Measurements from ENCODE around the gene GOLGA6C.
"Not testable (repeated sequence)": the region's sequence is repeated elsewhere in the genome, so short reads cannot be mapped to it uniquely, and the experiment has no call there.

The GOLGA6C gene

GRCh38 chr15:75274509-75275107, 16.5 kb downstream of the GOLGA6C start:
- not testable (repeated sequence) for H3K4me3 ChIP-seq (ENCODE audit: low read depth, low read length)
- TF ChIP-seq, protein P1, sequence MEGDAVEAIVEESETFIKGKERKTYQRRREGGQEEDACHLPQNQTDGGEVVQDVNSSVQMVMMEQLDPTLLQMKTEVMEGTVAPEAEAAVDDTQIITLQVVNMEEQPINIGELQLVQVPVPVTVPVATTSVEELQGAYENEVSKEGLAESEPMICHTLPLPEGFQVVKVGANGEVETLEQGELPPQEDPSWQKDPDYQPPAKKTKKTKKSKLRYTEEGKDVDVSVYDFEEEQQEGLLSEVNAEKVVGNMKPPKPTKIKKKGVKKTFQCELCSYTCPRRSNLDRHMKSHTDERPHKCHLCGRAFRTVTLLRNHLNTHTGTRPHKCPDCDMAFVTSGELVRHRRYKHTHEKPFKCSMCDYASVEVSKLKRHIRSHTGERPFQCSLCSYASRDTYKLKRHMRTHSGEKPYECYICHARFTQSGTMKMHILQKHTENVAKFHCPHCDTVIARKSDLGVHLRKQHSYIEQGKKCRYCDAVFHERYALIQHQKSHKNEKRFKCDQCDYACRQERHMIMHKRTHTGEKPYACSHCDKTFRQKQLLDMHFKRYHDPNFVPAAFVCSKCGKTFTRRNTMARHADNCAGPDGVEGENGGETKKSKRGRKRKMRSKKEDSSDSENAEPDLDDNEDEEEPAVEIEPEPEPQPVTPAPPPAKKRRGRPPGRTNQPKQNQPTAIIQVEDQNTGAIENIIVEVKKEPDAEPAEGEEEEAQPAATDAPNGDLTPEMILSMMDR (IDR thresholded peaks at IDR 0.05; ENCODE audit: low read depth, low read length): peak; percentile 40; the same call in 1 of the 2 replicates

DNA sequence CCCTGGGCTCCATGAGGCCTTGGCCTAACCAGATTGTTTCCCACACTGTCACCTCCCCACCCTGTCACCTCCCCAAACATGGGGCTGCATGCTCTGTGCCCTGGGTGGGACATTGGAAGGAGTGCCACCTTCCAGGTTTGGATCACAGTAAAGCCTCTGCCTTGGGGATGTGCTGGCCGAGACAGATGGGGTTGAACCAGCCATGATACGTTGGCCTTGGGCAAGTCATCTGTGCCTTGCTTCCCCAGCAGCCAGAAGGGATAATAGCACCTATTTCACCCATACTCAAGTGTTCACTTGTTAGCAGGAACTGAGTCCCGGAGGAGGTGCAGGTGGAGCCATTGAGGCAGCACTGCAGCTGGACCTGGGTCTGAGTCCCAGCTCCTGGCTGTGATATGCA, 17.5 kb downstream of the GOLGA6C start:
- H3K4me3 ChIP-seq (ENCODE audit: low read depth, low read length): not testable (repeated sequence)

DNA sequence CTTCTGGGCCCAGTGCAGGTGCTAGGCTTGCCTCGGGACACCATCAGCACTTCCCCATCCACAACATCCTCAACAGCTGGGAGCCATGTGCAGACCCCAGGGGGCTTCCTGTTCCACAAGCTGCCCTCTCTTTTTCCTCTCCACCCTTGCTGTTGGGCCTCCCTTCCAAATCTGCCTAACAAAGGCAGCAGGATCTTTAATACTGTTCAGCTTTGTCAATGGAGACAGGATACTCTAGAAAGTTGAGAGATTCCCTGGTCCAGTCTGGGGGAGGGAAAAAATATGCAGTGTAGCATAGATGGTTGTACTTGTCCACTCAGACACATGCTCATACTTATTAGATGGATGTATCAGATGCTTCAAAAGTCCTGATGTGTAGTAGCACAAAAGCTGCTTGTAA, 20.4 kb downstream of the GOLGA6C start:
- not testable (repeated sequence) for H3K4me3 ChIP-seq (ENCODE audit: low read depth, low read length)

DNA sequence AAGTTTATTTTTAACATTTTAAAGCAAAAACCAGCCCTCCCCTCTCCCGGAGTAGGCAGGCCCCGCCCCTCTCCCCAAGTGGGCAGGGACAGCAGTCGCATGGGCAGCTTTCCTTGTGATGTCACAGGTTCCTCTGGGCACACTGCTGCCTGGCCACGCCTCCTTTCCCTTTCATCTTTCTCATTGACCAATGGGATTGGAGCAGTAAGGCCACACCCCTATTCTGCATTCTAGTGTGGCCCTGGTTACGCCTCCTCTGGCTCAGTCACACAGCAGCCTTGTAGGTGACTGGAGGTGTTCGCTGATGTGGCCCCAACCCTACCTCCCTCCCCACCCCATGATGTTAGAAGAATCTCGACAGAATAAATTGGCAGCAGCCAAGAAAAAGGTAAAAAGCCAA, 24.4 kb downstream of the GOLGA6C start, which contains the start of gene GOLGA6D:
GOLGA6D (plus strand) TSS at position 264 of the 400 bp plus-strand sequence; CDS start at position 305, 41 bp downstream.
- not testable (repeated sequence) for H3K4me3 ChIP-seq (ENCODE audit: low read depth, low read length)

DNA sequence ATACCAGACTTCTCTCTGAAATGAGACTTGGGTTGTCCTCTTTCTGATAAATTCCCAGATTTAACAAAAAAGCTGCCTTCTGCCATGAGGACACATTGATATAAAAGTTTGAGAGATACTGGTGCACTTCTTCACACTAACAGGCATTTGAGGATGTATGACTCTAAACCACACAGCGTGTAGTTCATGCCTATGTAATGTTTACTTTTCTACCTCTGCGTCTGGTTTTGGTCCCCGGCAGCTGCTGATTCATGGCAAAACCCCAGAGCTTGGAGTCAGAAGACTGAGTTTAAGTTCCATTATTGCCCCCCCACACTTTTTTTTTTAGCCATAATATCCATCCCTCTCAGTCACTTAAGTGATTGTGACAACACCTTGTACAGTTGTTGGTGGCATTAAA, 26.0 kb downstream of the GOLGA6C start:
- H3K4me3 ChIP-seq (ENCODE audit: low read depth, low read length): not testable (repeated sequence)

- H3K4me3 ChIP-seq (ENCODE audit: low read depth, low read length): not testable (repeated sequence)
These were observed 35.5 kb downstream of the GOLGA6C start for GRCh38 chr15:75293660-75294059.

DNA sequence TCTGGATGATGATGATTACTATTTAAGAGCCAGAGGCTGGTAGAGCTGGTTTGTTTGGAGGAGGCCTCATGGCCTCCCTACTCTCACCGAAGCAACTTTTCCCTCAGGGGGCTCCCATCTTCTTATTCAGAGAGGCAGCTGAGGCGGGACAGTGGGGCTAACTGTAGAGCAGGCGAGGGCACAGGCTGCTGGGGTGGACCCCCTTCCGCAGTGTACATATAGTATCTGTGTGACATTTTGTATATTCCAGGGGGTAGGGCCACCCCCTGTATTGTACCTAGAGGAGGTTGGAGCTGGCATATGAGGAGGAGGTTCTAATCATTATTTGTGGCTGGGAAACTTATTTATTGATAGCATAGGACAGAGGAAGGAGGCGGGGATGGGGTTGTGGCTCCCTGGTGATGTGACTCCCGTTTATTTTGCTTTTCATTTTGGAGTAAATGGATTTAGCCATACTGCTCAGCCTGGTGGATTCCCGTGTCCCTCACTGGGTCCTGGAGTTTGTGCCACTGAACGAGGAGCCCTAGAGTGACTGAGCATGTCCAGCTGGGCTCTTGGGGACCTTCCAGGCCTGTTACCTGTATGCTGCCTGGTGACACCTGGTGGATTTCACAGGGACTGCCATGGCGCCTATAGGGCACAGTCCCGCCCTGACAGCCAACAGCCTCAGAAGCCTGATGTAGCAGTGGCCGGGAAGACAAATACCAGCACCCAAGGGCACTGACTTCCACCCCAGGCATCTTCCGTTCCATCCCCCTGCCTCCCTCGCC, 40.6 kb downstream of the GOLGA6C start:
- H3K4me3 ChIP-seq (ENCODE audit: low read depth, low read length): not testable (repeated sequence)

GRCh38 chr15:75299311-75299688, 41.2 kb downstream of the GOLGA6C start:
- TF ChIP-seq, protein P1 (IDR thresholded peaks at IDR 0.05; ENCODE audit: low read depth, low read length): peak; percentile 32; the same call in 1 of the 2 replicates
- H3K4me3 ChIP-seq (ENCODE audit: low read depth, low read length): not testable (repeated sequence)

GRCh38 chr15:75300026-75300425, 41.9 kb downstream of the GOLGA6C start:
- not testable (repeated sequence) for H3K4me3 ChIP-seq (ENCODE audit: low read depth, low read length)

DNA sequence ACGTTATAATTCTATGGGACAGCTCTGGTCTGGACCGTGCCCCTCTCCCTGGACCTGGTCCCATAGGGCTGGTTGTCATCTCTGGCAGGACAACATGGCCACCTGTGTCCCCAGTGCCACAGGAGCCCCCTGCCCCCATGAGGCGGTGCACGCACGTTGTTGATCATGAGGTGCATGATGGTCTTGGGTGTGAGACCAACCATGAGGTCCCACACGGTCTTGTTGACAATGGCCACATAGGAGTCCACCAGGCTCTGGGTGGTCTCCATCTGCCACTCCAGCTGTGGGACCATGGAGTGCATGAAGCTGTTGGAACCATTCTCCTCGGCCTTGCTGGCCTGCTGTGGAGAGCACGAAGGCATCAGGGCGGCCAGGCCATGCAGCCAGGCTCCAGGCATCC, 44.2 kb downstream of the GOLGA6C start:
- no peak overlapping the region for H3K4me3 ChIP-seq (ENCODE audit: low read depth, low read length)
- TF ChIP-seq, protein P1 (IDR thresholded peaks at IDR 0.05; ENCODE audit: low read depth, low read length): no peak

GRCh38 chr15:75302753-75303152, 44.6 kb downstream of the GOLGA6C start:
- H3K4me3 ChIP-seq (ENCODE audit: low read depth, low read length): not testable (repeated sequence)

GRCh38 chr15:75306188-75306587, 48.1 kb downstream of the GOLGA6C start:
- no peak overlapping the region for H3K4me3 ChIP-seq (ENCODE audit: low read depth, low read length)
- TF ChIP-seq, protein P1 (IDR thresholded peaks at IDR 0.05; ENCODE audit: low read depth, low read length): no peak
